Fibroblast of skin of left quadriceps (primary cell): ENCODE results near the gene WNT3A.

Source experiments
- DNase-seq, 2 experiments: peaks; one replicate each; pipeline ENCODE4 v3.0.0-alpha.2; 2013; ENCODE audit warnings: low read depth in 2 of 2

The WNT3A gene

DNA sequence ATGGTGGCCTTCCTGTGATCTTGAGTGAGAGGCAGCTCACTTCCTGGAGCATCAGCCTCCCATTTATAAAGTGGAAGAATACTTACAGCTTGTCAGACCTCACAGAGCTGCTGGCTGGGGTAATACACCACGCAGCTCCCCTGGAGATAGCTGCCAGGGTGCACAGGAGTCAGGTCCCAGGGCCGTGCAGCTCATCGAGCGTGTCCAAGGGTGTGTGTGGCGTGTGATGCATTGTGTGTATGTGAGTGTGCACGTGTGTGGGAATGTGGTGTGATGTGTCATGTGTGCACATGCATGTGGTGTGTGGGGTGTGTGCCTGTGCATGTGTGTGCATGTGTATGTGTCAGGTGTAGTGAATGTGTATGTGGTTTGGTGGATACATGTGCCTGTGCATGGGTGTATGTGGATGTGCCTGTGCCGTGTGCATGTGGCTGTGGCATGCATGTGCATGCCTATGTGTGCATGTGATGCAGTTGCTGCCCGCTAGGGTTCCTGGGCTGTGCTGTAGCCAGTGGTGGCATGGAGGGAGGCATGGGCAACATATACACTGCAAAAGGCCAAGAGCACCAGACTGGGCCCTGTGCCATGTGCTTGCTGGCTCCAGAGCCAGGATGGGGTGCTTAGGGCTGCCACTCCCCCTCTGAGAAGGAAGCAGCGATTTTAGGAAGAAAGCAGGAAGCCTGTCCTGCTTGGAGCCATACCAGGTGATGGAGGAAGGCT lies 24.6 kb downstream of the WNT3A start:
- no peak for DNase-seq

DNA sequence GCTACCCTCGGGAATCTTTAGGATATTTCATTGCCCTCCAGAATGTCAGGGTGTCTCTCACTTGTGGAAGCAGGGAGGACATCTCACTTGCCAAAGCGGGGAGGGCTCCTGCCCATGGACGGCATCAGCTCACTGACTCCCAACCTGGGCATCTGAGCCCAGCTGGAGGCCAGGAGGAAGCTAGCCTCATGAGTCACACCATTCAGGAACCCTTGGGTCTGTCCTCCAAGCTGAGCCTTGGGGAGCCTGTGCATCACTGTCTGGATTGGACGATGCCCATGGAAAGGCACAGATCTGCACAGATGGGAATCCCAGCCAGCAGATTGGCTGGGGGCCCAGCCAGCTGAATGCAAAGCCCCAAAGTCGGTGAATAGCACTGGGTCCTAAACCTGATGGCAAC lies 25.2 kb downstream of the WNT3A start:
- DNase-seq, result no peak

DNA sequence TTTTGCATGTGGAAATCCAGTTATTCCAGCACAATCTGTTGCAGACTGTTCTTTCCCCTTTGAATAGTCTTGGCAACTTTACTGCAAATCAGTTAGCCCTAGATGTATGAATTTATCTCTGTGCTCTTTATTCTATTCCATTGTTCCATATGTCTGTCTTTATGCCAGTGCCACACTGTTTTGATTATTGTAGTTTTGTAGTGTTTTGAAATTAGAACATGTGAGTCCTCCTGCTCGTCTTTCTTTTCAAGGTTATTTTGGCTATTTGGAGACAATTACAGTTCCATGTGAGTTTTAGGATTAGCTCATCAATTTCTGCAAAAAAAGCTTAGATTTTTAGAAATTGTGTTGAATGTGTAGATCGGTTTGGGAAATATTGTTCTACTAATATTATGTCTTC lies 26.6 kb downstream of the WNT3A start:
- DNase-seq, result no peak

DNA sequence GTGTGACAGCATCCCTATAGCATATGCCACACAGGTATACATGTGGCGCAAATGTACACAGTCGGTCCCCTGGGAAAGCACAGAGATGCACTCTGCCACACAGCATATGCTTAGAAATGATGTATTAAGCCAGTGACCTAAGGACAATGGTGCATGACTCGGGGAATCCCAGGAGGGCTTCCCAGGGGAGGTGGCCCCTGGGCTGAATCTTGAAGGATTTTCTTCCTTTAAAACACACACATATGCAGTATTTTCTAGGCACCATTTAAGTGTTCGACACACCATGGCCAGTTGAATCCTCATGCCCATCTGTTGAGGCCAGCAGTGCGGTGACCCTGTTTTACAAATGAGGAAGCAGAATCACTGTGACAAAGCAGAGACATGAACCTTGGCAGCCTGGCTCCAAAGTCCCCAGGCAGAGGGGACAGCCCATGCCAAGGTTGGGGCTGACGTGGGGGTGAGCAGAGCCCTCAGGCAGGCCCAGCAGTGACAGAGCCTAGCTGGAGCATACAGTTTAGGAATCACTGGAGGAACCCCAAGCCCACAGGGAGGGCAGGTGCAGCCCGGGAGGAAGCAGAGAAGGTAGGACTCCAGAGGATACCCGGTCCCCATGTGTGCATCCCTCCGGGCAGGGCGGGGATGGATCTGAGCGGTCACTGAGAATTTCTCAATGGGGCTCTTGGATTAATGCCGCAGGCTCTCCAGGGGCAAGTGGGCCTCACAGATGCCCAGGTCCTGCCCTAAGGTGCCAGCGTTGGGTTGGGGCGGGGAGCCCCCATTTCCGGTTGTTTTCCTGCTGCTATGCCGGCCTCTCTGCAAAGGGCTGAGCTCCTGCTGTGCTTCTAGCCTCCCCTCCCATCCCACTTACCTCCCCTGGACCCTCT lies 28.4 kb downstream of the WNT3A start:
- no peak for DNase-seq

DNA sequence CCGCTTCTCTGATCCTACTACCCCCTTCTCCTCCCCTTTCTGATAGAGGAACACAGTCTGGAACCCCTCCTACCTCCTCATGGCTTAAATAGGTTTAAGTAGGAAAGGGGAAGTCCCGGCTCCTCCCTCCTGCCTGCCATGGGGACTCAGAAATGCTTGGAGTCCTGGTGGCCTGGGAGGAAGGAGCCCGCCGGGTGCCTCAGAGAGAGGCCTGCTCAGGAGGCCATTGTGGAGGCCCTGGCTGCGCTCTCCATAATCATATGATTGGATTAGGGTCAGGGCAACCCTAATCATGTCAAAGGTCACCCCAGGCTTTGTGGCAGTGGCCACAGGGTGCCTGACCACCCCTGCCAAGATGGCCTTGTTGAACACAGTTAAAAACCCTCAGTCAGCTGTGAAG lies 29.0 kb downstream of the WNT3A start:
- DNase-seq, result no peak

DNA sequence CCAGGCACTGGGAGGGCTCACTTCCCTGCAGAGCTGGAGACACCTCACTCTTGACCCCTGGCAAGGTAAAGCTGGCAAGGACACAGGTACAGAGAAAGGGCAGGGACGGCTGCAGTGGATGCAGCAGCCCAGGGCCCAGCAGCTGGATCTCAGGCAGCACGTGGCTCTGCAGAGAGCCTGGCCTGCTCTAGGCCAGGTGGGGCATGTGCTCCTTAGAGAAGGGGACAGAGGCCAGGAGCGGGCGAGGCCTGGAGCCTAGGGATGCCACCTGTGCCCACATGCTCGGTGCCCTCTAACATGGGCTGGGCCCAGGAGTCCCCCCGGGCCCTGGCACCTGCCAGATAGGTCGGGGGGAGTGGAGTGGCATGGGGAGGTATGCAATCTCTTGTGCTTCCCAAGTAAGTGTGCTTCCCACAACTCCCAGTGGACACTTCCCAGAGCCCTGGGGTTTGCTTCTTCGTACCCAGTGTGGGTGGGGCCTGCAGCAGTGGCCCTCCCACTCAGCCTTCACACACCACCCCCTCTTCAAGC lies 30.0 kb downstream of the WNT3A start:
- DNase-seq, result no peak

DNA sequence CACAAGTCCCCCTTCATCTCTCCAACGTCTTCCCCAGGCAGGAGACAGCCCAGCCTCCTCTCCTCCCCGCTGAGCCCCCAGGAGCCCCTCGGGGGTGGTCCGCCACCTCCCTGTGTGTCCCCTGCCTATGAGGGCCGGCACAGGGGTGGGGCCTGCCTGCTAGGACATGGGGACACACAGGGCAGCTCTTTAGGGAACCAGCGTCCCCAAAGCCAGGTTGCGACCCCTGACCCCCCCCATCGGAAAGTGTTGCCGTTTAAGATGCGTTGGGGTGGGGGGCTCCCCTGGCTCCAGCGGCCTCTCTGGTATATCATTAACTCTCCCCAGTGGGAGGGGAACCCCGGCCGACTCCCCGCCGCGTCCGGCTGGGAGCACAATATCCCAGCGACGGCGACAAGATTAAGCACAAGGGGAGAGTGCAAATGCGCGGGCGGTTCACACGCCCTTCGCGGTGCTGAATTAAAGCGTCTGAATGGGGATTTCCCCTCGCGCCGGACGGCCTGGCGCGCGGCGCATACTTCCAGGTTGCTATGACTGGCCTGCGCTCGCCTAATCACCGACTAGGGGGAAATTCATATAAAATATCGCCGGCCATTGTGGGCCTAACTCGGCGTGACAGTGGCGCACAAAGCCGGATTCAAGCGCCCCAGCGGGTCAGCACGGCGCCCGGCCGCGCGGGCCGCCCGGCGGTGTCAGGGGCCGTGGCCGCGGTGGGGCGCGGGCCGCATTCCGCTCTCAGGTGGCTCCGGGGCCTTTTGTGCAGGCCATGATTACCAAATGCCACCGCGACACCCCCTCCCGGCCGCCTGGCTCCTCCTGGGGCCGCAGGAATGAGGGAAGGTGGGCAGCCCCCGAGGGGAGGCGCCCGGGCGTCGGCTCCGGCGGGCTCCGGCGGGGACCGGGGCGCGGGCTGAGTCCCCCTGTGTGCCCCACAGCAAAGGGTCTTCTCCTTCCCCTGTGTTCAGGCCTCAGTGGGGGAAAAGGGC lies 30.9 kb downstream of the WNT3A start:
- no peak for DNase-seq

DNA sequence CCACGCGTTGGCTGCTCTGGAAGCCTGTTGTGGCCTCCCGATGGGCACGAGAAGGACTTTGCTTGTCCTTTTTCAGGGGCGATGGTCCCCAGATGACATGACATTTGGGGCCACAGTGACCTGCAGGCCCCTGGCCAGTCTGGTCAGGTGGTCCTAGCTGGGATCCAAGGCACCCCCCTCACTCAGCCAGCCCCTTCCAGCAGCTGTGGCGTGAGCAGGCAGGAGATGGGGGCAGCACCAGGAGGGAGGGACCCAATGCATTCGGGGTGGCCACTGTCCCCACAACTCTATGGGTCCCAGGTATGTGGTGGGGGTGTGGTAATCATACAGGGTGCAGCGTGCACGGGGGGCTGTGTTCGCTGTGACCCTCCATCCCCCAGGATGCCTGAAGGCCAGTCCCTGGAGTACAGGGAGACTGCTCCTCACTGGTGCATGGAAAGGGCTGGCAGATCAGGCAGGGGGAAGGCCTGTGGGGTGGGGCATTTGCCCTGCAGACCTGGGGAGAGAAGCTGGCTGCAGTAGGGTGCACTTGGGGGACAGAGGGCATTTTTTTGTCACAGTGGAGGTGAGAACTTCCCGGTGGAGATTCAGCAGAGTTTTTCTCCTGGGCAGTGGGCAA lies 31.7 kb downstream of the WNT3A start:
- DNase-seq, result no peak

DNA sequence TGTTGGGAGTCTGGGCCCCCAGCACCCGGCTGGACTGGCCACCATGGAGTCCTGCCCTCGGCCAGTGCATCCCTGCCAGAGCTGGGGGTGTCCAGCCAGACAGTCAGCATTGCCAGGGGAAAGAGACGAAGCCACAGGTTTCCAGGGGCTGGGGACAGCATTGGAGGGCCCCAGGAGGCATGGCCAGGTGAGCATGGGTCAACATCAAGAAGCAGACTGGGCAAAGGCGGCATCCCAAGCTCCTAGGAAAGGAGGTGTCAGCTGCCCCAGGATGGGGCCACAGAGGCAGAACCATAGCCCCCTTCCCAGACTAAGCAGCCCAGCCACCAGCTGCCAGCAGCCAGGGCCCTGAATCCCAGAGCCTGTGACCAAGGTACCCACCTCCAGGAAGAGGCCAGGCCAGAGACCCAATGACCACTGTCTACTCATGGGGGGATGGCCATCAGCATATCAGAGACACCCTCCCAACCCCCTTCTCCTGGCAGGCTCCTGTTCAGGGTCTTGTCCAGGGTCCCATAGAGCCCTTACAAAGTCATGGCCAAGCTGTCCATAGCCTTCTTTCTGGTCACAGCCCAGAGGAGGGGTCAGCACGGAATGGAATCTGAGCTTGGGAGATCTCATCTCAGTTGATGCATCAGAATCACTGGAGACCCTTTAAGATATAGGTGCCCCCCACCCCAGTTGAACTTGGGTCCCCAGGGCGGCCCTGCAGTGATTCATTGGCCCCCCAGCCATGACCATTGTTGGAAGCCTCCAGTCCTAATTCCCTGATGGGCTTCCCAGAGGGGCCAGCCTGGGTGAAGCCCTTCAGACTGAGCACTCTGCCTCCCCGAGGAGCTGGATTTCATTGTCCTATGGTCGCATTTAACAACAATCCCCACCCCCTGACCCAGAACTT lies 32.5 kb downstream of the WNT3A start:
- no peak for DNase-seq

DNA sequence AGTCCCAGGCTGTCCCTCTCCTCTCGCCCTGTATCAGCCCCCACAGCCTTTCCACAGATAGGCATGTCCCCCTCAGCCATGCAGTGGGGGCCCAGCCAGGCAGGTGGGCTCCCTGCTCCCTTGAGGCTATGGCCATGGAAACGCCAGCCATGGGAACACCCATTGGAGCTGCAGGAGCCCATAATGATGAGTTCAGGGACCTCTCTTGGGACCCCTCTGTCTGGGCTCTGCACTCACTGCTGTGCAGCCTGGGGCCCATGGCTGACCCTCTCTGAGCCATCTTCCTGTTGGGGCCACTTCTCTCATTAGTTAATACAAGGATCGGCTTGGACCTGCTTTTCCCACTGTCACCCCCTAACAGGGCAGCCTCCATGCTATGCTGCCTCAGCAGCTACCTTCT lies 33.2 kb downstream of the WNT3A start:
- DNase-seq, result no peak

DNA sequence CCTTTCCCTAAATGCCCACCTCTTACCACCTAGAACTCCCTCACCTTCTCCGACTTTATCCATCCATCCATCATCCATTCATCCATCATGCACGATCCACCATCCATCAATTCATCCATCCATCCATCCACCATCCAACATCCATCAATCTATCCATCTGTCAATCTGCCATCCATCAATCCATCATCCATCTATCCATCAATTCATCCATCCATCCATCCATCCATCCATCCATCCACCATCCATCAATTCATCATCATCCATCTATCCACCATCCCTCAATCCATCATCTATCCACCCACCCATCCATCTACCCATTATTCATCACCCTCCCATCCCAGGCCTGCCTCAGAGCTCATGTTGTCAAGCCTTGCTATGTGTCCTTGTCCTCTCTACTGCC lies 34.5 kb downstream of the WNT3A start:
- DNase-seq, result no peak

DNA sequence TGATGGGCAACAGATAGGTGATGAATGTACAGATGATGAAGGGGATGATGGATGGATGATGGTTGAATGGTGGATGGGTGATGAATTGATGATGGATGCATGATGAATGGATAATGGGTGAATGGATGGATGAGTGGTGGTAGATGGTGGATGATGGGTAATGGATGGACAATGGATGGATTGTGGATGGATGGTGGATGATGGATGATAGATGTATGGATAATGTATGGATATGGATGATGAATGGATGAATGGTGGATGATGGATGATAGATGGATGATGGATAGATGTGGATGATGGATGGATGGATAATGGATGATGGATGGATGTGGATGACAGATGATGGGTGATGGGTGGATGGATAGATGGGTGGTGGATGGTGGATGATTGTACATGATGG lies 35.7 kb downstream of the WNT3A start:
- DNase-seq, result no peak

DNA sequence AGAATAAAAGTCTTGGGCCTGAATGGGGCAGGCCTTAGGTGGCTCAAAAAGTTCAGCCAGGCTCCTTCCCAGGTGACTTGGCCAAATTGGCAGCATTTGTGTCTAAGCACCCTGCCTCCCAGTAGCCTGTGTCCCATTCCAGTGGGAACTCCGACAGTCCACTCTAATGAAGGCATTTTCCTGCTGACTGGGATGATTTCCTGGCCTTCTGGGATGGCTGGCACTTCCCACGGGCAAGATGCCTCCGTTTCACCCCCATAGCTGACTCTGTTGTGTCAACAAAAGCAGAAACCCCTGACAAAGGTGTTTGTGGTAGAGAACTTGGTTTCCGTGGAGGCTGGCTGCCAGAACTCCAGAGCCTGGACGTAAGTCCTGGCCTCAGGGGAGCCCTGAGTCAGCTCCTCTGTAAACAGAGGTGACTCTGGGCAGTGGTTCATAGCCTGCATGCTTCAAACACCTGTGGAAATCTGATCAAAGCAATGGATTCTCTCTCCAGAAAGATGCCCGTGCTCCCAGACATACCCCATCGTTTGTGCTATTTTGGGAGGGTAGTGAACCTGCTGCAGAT lies 36.6 kb downstream of the WNT3A start:
- no peak for DNase-seq

DNA sequence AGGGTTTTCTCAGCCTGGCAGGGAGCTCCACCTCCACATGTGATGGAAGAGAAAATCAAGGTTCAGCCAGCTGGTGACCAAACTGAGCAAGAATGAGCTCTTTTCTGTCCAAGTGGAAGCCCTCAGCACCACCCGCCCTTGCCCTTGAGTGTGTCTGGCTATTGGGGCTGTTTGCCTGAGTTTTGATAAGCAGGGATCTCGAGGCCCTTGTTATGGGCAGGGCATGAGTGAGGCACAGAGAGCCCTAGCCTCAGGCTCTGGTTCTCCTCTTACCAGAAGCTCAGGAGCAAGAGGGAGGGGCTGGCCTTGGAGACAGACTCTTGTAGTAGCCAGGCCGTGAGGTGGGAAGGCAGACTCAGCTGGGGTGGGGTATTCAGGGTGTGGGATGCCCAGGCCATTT lies 38.2 kb downstream of the WNT3A start:
- no peak for DNase-seq

DNA sequence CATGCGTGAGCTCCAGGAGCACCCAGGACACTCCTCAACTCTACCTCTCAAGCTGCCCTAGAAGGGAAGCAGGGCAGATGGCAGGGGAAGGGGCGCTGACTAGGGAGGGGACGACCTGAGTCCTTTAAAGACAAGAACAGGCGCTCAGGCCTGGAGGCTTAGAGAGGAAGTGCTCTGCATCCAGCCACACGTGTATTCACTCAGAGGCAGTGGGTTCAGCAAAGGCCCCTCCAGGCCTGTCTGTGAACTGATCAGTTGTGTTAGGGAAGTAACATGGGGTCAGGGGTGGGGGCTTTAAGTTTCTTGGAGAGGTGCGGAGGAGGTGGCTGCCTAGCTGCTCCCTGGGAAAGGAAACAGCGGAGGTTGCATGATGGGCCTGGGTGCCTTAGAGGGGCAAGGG lies 38.6 kb downstream of the WNT3A start:
- no peak for DNase-seq

DNA sequence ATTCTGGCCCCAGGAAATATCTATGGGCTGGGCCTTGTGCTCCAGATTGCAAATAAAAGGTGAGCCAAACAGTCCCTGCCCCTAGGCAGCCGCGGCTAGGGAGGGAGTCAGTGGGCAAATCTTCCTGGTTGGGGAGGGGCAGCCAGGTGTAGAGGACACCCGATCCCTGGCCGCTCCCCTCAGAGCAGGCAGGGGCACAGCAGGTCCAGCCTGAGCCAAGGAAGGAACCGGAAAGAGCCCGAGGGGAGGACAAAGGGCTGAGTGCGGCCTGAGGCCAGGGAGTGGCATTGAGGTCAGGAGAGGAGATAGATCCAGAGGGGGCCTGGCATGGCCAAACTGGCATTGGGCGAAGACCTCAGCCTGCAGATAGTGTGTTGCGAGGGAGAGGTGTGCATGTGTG lies 39.1 kb downstream of the WNT3A start:
- no peak for DNase-seq

DNA sequence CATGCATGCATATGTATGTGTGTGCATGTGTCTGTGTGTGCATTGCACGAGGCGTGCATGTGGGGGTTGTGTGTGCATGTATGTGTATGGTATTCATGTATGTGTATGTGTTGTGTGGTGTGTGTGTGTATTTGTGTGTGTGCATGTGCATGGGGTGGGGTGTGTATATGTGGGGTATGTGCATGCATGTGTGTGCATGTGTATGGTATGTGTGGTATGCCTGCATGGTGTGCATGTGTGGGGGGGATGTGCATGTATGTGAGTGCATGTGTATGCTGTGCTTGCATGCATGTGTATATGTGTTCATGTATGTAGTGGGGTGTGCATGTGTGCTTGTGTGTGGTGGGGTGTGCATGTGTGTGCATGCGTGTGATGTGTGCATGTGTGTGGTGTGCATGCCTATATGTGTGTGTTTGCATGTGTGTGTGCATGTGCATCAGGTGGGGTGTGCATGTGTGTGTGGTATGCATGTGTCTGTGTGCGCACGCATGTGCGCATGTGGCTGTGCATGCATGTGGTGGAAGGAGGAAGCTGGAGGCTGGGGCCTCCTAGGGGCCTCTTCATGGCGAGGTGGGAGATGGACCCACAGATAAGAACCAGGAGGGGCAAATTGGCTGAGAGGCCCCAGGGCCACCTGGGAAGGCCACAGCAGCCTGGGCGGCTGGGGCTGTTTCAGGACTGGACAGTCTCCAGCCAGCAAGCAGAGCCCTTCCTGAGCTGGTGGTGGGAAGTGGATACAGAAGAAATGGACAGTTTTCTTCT lies 39.8 kb downstream of the WNT3A start:
- DNase-seq, result no peak

DNA sequence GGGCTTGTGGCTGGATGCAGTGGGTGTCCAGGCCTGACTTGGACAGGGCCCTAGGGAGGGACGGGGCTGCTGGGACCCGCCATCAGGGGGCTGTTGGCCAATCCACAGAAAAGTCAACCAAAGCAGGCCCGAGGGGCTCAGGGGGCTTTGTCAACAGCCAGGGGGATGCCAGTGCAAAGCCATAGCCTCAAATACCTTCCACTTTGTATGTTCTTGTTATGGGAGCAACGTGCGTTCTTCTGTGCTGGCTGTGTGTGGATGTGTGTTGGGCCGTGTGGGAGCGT lies 40.3 kb downstream of the WNT3A start:
- no peak for DNase-seq

DNA sequence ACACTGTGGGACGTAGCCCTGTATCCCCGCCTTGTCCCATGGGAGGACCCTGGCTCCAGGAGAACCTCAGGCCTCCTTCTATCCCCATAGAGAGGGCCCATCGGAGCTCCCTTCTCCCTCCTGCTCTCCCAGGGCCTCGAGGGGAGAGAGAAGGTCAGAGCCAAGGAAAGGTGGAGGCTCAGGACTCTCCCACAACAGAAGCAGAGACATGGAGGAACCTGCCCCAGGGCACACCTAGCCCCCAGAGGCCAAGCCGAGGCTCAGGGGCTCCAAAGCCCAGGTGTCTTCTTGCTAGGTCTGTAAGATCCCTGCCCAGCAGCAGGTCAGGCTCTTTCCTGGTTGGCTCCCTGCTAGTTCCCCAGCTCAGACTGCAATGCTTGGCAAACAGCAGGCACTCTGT lies 41.3 kb downstream of the WNT3A start:
- no peak for DNase-seq
